Inflammatory macrophage (primary cell): ENCODE data around the gene DACH2.

Source experiments
- DNase-seq, 2 donors: peaks; one replicate each; pipeline ENCODE4 v3.0.0-alpha.2; 2020 to 2022

Gene DACH2

DNA sequence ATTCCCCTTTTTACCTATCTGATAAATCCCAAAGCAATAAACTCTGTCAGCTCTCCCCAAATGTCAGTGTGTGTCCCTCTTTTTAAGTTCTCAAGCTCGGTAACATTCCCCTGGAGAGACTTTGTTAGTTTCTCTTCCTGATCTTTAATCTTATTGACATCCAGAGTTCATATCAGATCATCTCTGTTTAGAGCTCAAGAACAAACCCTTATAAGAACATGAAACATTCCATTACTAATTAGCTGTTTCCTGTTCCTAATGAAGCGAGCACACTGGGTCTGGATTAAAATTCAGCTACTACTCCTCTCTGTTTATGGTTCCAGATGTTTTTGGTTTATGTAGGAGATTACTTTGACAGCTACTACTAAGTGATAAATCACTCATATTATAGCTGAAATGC is 681.5 kb downstream of the DACH2 start:
- DNase-seq: no peak

DNA sequence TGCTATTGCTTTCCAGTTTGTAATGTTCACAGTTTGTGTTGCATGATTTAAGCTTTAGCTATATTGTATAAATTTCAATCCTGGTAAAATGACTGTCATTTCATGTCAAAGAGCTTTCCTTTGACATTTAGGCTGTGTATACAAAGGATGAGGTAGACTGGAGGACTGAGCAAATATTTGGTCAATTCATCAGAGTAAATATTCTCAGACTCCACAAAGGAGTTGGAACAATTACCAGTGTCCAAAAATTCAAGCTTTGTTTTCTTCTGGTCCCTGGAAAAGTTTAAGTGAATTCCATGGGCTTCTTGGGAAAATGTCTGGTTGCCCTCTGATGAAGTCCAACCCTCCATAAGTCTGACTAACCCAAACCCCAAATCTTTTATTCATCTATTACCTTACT is 682.4 kb downstream of the DACH2 start:
- DNase-seq: no peak

GRCh38 chrX:86845101-86845500 is 696.9 kb downstream of the DACH2 start:
- DNase-seq: no peak
